GF-D8 (cell line): ENCODE results near the gene SUGP2.
A peak's percentile ranks its signal among the peaks of the same experiment; 100 is the strongest.
"Not testable (repeated sequence)": the region's sequence is repeated elsewhere in the genome, so short reads cannot be mapped to it uniquely, and the experiment has no call there.

Source experiments
- DNase-seq: peaks from one replicate; lab custom pipeline; 2025; lab: John Stamatoyannopoulos, UW

SUGP2 gene

GRCh38 chr19:18990128-18990708 lies 43.1 kb downstream of the SUGP2 start:
- no peak for DNase-seq

DNA sequence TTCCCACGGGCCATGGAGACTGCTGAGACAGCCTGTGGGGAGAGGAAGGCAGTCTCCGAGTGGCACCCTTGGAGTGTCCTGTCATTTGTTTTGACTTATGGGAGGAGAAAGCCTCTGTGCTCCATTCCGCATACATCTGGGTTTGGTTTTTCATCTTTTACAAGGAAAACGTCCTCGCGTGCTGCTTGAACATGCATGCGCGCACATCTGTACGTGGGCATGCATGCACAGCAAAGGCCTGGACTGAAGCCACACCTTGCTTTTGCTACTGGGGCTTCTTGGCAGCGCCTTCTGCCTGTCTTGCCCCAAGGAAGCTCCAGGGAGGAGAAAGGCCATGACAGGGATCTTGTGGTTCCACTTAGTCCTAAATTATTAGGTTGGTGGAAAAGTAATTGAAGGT lies 44.0 kb downstream of the SUGP2 start:
- DNase-seq: no peak

DNA sequence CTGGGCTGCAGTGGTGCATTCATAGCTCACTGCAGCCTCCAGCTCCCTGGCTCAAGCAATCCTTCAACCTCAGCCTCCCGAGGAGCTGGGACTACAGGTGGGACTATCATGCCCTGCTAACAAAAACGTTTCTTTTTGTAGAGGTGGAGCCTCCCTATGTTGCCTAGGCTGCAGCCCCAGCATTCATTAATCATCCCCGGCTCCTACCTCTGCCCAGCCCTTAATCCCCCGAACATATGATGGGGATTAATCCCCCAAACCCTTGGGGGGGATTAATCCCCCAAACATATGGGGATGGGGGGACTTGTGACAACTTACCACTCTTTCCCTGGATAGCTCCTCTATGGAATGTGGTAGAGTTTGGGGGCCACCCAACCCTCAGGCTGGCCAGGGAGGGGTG lies 45.9 kb downstream of the SUGP2 start:
- no peak for DNase-seq

DNA sequence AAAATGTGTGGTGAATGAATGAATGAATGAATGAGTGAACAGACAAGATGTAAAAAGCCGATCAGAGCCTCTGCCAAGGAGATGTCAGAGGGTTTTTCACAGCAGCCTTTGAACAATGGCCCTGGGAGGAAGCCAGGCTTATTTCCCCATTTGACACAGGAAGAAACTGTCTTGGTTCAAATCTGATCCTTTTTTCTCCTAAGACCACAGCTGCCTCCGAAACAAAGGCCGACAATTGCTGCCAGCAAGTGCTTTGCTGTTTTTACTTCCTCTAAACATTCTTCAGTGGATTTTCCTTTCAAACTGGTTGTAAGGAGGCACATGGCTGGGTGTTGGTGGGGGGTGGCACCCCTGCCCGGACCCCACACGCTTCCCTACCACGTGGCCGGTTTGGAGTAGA lies 48.1 kb downstream of the SUGP2 start:
- DNase-seq: peak; percentile 94

- no peak for DNase-seq
Measured at GRCh38 chr19:18984251-18984650, 49.1 kb downstream of the SUGP2 start.

GRCh38 chr19:18982669-18983068 lies 50.6 kb downstream of the SUGP2 start:
- DNase-seq: no peak

- DNase-seq: no peak
Measured at GRCh38 chr19:18980432-18981020, 52.8 kb downstream of the SUGP2 start.

DNA sequence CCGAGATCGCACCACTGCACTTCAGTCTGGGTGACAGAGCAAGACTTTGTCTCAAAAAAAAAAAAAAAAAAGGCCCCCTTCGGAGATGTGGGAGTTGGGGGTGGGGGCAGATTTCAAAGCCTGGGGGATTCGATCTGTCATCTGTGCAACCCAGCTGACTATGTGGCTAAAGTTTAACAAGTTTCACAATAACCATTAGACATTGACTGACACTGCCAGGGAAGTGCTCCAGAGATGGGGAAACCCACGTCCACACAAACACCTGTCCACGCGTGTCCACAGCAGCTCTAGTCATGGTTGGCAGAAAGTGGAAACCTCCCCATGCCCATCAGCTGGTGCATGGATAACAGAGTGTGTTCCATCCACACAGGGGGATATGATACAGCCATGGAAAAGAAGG lies 54.7 kb downstream of the SUGP2 start:
- no peak for DNase-seq

GRCh38 chr19:18975869-18976268 lies 57.4 kb downstream of the SUGP2 start:
- DNase-seq: no peak

- DNase-seq: peak; percentile 18
Measured at GRCh38 chr19:18975011-18975410, 58.3 kb downstream of the SUGP2 start.

DNA sequence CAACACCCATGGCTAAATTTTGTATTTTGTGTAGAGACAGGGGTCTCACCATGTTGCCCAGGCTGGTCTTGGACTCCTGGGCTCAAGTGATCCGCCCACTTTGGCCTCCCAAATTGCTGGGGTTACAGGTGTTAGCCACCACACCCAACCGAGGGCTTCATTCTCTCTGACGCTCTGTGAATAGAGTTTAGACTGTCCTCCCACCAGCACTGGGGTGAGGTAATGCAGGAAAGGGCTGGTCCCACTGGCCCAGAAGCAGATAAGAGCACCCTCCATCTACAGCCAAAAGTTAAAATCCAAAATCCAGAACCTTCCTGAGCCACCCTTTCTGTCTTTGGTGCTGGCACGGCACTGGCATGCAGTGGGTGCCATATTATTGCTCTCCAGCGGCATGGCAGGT lies 60.5 kb downstream of the SUGP2 start:
- peak; percentile 66 for DNase-seq

DNA sequence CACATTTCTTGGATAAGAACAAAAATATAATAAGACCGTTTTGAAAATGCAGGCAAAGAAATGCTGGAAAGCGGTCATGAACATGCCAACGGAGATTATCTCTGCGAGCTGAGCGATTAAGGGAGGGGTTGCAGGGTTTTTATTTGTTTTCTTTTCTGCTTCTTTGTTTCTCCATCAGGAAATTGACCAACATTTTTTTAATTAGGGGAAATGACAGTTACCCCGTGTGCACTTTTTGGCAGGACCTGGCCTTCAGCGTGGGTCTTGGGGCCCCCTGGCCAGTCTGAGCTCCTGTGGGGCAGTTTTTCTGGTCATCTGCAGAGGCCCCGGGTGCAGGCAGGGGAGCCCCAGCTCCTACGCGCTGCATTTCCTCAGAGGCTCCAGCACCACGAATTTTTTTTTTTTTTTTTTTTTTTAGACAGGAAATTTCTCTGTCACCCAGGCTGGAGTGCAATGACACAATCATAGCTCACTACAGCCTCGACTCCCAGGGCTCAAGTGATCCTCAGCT lies 61.0 kb downstream of the SUGP2 start:
- DNase-seq: peak; percentile 100

- no peak for DNase-seq
Measured at GRCh38 chr19:18969931-18970659, 63.2 kb downstream of the SUGP2 start.

DNA sequence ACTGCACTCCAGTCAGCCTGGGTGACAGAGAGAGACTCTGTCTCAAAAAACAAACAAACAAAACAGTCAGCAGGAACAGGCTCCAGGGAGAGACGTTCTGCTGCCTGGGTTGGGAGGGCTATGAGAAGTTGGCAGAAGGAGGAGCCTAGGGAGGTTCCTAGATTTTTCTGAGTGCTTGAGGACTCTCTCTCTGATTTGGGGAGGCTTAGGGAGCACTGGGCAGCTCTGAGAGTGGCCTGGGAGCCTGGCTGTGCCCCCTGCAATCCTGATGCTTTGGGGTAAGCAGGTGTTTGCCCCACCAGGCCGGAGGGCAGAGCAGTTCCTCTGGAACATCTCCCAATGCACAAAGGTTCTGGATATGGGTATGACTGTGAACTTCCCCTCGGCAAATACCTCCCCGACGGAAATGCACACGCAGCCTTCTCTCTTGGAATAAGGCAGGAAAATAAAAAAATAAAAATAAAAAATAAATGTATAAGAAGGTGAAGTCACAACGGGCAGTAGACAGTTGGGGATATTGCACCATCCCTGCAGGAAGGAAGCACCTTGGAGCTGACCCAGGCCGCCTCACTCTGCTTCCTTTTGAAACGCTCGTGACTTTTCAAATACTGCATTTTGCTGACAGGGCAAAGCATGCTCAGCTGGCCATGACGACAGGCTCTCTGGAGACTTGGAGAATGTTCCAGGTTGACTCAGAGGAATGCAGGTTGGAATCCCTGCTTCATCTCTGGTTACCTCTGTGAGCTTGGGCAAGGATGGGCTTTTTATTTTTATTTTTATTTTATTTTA lies 65.8 kb downstream of the SUGP2 start:
- peak; percentile 88 for DNase-seq

GRCh38 chr19:18966307-18966706 lies 67.0 kb downstream of the SUGP2 start:
- no peak for DNase-seq

DNA sequence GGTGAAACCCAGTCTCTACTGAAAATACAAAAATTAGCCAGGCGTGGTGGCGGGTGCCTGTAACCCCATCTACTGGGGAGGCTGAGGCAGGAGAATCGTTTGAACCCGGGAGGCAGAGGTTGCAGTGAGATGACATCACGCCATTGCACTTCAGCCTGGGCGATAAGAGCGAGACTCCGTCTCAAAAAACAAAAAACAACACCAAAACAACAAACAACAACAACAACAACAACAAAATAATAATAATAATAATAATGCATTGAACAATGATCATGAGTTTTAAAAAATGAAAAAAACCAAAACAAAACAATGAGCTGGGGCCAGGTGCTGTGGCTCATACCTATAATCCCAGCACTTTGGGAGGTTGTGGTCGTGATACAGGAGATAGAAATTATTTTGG lies 69.2 kb downstream of the SUGP2 start:
- no peak for DNase-seq

DNA sequence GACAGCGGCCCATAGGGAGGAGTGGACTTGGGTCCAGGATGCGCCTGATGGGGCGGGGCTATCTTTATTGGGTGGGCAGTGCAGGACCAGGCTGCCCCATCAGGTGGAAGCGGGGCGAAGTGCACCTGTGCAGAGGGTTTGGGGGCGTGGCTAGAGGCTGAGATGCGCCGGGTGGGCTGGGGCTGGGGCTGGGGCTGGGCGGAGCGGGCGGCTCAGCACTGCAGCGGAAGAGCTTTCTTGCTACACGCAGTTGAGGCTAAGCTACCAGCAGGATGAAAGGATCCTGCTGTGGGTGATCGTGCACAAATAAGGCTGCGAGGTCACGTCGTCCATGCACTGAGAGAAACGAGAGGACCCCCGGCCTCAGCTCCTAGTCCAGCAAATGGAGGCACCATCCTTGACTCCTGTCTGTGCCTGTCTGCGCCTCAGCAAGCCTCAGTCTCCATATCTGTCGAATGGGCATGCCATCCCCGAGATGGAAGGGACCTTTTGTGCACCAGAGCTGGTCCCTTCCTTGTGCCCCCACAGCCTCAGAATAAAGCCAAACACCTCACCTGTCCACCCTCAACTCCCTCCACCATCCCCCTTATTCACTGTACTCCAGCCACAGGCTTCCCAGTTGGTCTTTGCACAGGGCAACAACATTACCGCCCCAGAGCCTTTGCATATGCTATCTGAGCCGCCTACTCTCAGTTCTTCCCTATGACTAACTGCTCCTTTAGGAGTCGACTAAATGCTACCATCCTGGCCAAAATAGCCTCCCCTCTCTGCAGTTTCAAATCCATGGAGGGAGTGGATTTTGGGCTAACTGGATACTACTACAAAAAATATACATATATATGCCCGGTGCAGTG lies 71.3 kb downstream of the SUGP2 start:
- no peak for DNase-seq

- DNase-seq: no peak
Measured at GRCh38 chr19:18960370-18960769, 72.9 kb downstream of the SUGP2 start.

- DNase-seq: no peak
Measured at GRCh38 chr19:18955042-18955441, 78.3 kb downstream of the SUGP2 start.

- no peak for DNase-seq
Measured at GRCh38 chr19:18954094-18954493, 79.2 kb downstream of the SUGP2 start.

DNA sequence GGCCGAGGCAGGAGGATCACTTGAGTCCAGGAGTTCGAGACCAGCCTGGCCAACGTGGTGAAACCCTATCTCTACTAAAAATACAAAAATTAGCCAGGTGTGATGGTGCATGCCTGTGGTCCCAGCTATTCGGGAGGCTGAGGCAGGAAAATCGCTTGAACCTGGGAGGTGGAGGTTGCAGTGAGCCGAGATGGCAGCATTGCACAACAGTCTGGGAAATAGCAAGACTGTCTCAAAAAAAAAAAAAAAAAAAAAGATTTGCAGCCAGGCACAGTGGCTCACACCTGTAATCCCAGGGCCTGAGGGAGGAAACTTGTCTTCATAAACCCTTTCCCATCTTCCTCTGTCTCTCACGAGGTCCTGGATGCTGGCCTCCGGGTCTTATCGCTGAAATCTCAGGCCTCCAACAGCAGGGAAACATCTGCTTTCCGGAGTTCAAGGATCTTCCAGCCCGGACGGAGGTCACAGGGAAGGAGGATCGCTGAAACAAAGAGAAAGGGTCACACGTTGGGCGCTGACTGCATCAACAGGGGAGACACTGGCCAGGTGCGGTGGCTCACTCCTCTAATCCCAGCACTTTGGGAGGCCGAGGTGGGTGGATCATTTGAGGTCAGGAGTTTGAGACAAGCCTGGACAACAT lies 80.8 kb downstream of the SUGP2 start:
- not testable (repeated sequence) for DNase-seq
